ENCODE data around the gene OLA1. TPM values are rescaled to one million over a fixed set of nuclear protein-coding genes. Genes with fewer than 3 reads are reported as not detected.

The OLA1 gene
- polyA plus RNA-seq, 1 donor (not counting 4 experiments of a cell fraction or from before 2014, with no cell fraction given): 217 TPM

DNA sequence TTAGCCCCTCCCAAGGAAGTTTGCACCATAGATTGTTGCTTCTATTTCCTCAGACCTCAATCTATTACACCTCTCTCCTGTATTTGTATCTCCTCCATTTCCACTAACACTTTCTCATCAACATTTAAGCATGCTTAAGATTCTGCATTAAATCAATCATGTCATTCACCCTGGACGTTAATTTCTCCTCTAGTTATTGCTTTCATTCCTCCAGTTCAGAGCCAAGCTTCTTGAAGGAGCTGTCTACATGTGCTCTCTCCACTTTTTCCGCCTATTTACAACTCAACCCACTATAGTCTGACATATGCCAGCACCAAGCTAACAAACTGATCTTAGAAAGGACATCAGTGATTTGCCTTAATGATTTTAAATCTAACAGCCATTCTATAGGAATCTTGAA lies 99.5 kb downstream of the OLA1 start:
- H3K9me1 ChIP-seq (ENCODE audit: control insufficient read depth, extremely low read depth, insufficient read depth, low read length): no peaks in the 10 kb centered on the region
- H3K36me3 ChIP-seq (ENCODE audit: control insufficient read depth in 2 of 2, extremely low read depth in 1 of 2, insufficient read depth in 2 of 2, low read length in 2 of 2): peaks cover 0 to under 1% of the 10 kb centered on the region in 2 experiments
- no peaks in the 10 kb centered on the region for H4K20me1 ChIP-seq (ENCODE audit: control insufficient read depth, extremely low read depth, insufficient read depth, low read length)
- H3K27me3 ChIP-seq (ENCODE audit: control insufficient read depth, extremely low read depth, insufficient read depth, low read length): no peaks in the 10 kb centered on the region
- no peak for DNase-seq (ENCODE audit: low read depth, low spot score)
- dilution Hi-C loops (cut with MboI; ENCODE audit: extremely low pct_ligation_motif_present, low sequenced_read_pairs): no loop called here
- H3K4me3 ChIP-seq (ENCODE audit: control insufficient read depth in 2 of 3, extremely low read depth in 1 of 3, insufficient read depth in 2 of 3, low read depth in 1 of 3, low read length in 3 of 3): no peak overlapping the region
- H3K9ac ChIP-seq (ENCODE audit: control insufficient read depth, extremely low read depth, insufficient read depth, low read length): no peak overlapping the region
- peaks cover 45% of the 10 kb centered on the region for H3K79me2 ChIP-seq (ENCODE audit: control insufficient read depth, insufficient read depth, low read length)
- TF ChIP-seq, protein P1, sequence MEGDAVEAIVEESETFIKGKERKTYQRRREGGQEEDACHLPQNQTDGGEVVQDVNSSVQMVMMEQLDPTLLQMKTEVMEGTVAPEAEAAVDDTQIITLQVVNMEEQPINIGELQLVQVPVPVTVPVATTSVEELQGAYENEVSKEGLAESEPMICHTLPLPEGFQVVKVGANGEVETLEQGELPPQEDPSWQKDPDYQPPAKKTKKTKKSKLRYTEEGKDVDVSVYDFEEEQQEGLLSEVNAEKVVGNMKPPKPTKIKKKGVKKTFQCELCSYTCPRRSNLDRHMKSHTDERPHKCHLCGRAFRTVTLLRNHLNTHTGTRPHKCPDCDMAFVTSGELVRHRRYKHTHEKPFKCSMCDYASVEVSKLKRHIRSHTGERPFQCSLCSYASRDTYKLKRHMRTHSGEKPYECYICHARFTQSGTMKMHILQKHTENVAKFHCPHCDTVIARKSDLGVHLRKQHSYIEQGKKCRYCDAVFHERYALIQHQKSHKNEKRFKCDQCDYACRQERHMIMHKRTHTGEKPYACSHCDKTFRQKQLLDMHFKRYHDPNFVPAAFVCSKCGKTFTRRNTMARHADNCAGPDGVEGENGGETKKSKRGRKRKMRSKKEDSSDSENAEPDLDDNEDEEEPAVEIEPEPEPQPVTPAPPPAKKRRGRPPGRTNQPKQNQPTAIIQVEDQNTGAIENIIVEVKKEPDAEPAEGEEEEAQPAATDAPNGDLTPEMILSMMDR (optimal IDR thresholded peaks at IDR 0.05 in 1 of 3, IDR thresholded peaks at IDR 0.05 in 1 of 3, conservative IDR thresholded peaks at IDR 0.05 in 1 of 3; ENCODE audit: extremely low read depth in 1 of 3, insufficient read depth in 2 of 3, low read length in 3 of 3): no peak
- TF ChIP-seq EZH2 (IDR thresholded peaks at IDR 0.05; ENCODE audit: low read length): no peak
- H3K4me1 ChIP-seq (ENCODE audit: control insufficient read depth, extremely low read depth, insufficient read depth, low read length): peaks cover 5% of the 10 kb centered on the region
- H3K27ac ChIP-seq (ENCODE audit: control insufficient read depth, insufficient read depth, low read length): no peak overlapping the region
- no peak overlapping the region for H2AFZ ChIP-seq (ENCODE audit: control insufficient read depth, low read length)
- H3K4me2 ChIP-seq (ENCODE audit: control insufficient read depth, extremely low read depth, insufficient read depth, low read depth, low read length): no peak overlapping the region
- FAIRE-seq: no peak
- no peaks in the 10 kb centered on the region for H3K9me3 ChIP-seq (ENCODE audit: control insufficient read depth, low read depth, low read length)

DNA sequence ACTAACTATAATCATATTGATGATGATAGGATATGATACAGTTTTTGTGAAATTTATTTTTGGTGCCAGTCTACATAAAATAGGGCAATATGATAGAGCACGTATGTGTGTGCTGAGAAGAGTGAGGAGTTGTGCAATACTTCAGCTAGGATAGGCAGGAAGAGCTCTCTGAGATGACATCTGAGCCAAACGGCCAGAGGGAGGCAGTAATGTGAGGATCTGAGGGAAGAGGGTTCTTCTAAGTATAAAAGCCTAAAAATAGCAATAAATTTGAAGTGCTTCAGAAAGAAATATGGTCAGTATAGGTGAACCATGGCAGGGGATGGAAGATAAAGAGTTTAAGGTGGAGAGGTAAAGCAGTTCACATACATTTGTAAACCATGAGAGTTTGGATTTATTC lies 102.5 kb downstream of the OLA1 start:
- no peak overlapping the region for H3K9ac ChIP-seq (ENCODE audit: control insufficient read depth, extremely low read depth, insufficient read depth, low read length)
- no peaks in the 10 kb centered on the region for H3K4me1 ChIP-seq (ENCODE audit: control insufficient read depth, extremely low read depth, insufficient read depth, low read length)
- H4K20me1 ChIP-seq (ENCODE audit: control insufficient read depth, extremely low read depth, insufficient read depth, low read length): no peaks in the 10 kb centered on the region
- no peak overlapping the region for H3K4me3 ChIP-seq (ENCODE audit: control insufficient read depth in 2 of 3, extremely low read depth in 1 of 3, insufficient read depth in 2 of 3, low read depth in 1 of 3, low read length in 3 of 3)
- no peaks in the 10 kb centered on the region for H3K27me3 ChIP-seq (ENCODE audit: control insufficient read depth, extremely low read depth, insufficient read depth, low read length)
- no peak overlapping the region for H3K27ac ChIP-seq (ENCODE audit: control insufficient read depth, insufficient read depth, low read length)
- FAIRE-seq (no peak), DNase-seq (ENCODE audit: low read depth, low spot score) (no peak)
- H3K36me3 ChIP-seq (ENCODE audit: control insufficient read depth in 2 of 2, extremely low read depth in 1 of 2, insufficient read depth in 2 of 2, low read length in 2 of 2): no peaks in the 10 kb centered on the region
- H3K4me2 ChIP-seq (ENCODE audit: control insufficient read depth, extremely low read depth, insufficient read depth, low read depth, low read length): no peak overlapping the region
- dilution Hi-C loops (cut with MboI; ENCODE audit: extremely low pct_ligation_motif_present, low sequenced_read_pairs): no loop called here
- no peak for TF ChIP-seq EZH2 (IDR thresholded peaks at IDR 0.05; ENCODE audit: low read length)
- TF ChIP-seq, protein P1 (optimal IDR thresholded peaks at IDR 0.05 in 1 of 3, IDR thresholded peaks at IDR 0.05 in 1 of 3, conservative IDR thresholded peaks at IDR 0.05 in 1 of 3; ENCODE audit: extremely low read depth in 1 of 3, insufficient read depth in 2 of 3, low read length in 3 of 3): peak; percentile 26 to 47 (median 28)
- H3K79me2 ChIP-seq (ENCODE audit: control insufficient read depth, insufficient read depth, low read length): peaks cover 41% of the 10 kb centered on the region
- no peak overlapping the region for H2AFZ ChIP-seq (ENCODE audit: control insufficient read depth, low read length)
- no peaks in the 10 kb centered on the region for H3K9me3 ChIP-seq (ENCODE audit: control insufficient read depth, low read depth, low read length)
- H3K9me1 ChIP-seq (ENCODE audit: control insufficient read depth, extremely low read depth, insufficient read depth, low read length): no peaks in the 10 kb centered on the region

Measured in keratinocyte (primary cell).